ENCODE measurements around the gene TBC1D21. TPM values are rescaled to one million over a fixed set of nuclear protein-coding genes. Genes with fewer than 3 reads are reported as not detected.

Gene TBC1D21
- total RNA-seq, 1 experiment from 2014 or later: not detected

DNA sequence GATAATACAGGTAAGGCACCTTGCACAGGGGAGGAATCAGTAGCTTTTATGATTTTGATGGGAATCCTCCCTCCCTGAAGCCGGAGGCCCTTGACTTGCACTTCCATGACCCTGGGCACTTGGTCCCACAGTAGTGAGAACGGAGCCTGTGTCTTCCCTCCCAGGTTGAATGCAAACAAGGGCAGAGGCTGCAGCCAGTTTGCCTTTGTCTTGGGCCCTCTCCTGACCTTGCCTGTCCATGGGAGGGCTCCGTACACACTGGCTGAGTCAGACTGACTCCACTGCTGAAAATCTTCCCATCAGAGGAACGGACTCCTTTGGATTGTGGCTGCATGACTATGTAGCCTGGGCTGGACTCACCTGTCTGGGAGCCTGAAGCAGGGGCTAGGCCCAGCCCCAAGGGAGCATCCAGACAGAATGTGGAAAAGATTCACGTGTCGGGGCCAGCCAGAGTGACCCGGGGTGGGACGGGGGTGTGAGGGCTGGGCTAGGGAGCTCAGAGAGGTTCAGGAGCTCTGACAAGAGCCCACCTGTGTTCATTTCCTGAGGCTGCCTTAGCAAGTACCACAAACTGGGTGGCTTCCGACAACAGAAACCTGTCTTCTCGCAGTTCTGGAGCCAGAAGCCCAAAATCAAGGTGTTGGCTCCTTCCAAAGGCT, 9.5 kb downstream of the TBC1D21 start:
- Histone ChIP-seq H3K79me1 (ENCODE audit: insufficient read depth, low read depth, low read length, poor library complexity, severe bottlenecking) (no peaks in the 10 kb centered on the region), H2AK5ac (ENCODE audit: insufficient read length, low read length) (no peak overlapping the region), H3K14ac (ENCODE audit: insufficient read depth, low read length) (no peak overlapping the region), H2BK120ac (ENCODE audit: low read depth, low read length, poor library complexity, severe bottlenecking) (no peak overlapping the region), H2BK15ac (ENCODE audit: low read depth, low read length) (no peak overlapping the region), H3K4me2 (ENCODE audit: insufficient read depth, insufficient read length, low read length) (no peak overlapping the region), H3K56ac (ENCODE audit: insufficient read length, low read depth, low read length) (no peak overlapping the region), H3K9ac (ENCODE audit: extremely low read depth, insufficient read length, low read length) (no peak overlapping the region), H4K5ac (ENCODE audit: insufficient read length, low read depth, low read length) (no peak overlapping the region), H3K23ac (ENCODE audit: insufficient read length, low read depth, low read length) (no peak overlapping the region), H4K8ac (replicated peaks; ENCODE audit: insufficient read length, low read depth, low read length) (no peak overlapping the region), H3K9me3 (ENCODE audit: control insufficient read depth, low read depth, low read length) (no peaks in the 10 kb centered on the region), H3K23me2 (ENCODE audit: insufficient read length, low read depth, low read length, poor library complexity, severe bottlenecking) (no peaks in the 10 kb centered on the region), H3K27me3 (ENCODE audit: insufficient read depth, low read length) (no peaks in the 10 kb centered on the region), H2BK12ac (ENCODE audit: insufficient read length, low read depth, low read length) (no peak overlapping the region), H4K20me1 (ENCODE audit: control insufficient read depth, insufficient read depth, insufficient read length) (no peaks in the 10 kb centered on the region), H4K91ac (ENCODE audit: insufficient read length, low read depth, low read length) (no peak overlapping the region), H3K27ac (ENCODE audit: insufficient read length, low read depth, low read length) (no peak overlapping the region), H2AFZ (ENCODE audit: low read length) (no peak overlapping the region), H3K79me2 (ENCODE audit: insufficient read depth, low read length) (no peaks in the 10 kb centered on the region), H3K4me1 (ENCODE audit: insufficient read depth, low read length) (no peaks in the 10 kb centered on the region), H3K4ac (ENCODE audit: low read depth, low read length) (no peak overlapping the region), H3T11ph (ENCODE audit: low read length) (no peak overlapping the region), H2BK20ac (ENCODE audit: low read depth, low read length, poor library complexity, severe bottlenecking) (no peak overlapping the region), H2BK5ac (ENCODE audit: insufficient read length, low read length) (no peak overlapping the region), H3K18ac (ENCODE audit: insufficient read length, low read depth, low read length) (no peak overlapping the region)
- Mint-ChIP-seq H3K4me3 (no peak overlapping the region), H3K36me3 (ENCODE audit: insufficient read depth in 1 of 3, low read depth in 3 of 3) (no peaks in the 10 kb centered on the region), H3K27me3 (ENCODE audit: low read depth) (peaks cover 7% of the 10 kb centered on the region), H3K4me1 (peaks cover 3 to 8% of the 10 kb centered on the region in 2 experiments; a peak in 2 of 4 replicates), H3K9me3 (no peaks in the 10 kb centered on the region; a peak in 1 of 5 replicates), H3K27ac (no peak overlapping the region)
- DNase-seq: peak; percentile 27
- WGBS (ENCODE audit: extremely low coverage, insufficient read length, low lambda C conversion rate): no CpG with 5 or more reads among the region's 10 CpGs
- TF ChIP-seq, protein P1, sequence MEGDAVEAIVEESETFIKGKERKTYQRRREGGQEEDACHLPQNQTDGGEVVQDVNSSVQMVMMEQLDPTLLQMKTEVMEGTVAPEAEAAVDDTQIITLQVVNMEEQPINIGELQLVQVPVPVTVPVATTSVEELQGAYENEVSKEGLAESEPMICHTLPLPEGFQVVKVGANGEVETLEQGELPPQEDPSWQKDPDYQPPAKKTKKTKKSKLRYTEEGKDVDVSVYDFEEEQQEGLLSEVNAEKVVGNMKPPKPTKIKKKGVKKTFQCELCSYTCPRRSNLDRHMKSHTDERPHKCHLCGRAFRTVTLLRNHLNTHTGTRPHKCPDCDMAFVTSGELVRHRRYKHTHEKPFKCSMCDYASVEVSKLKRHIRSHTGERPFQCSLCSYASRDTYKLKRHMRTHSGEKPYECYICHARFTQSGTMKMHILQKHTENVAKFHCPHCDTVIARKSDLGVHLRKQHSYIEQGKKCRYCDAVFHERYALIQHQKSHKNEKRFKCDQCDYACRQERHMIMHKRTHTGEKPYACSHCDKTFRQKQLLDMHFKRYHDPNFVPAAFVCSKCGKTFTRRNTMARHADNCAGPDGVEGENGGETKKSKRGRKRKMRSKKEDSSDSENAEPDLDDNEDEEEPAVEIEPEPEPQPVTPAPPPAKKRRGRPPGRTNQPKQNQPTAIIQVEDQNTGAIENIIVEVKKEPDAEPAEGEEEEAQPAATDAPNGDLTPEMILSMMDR (conservative IDR thresholded peaks at IDR 0.05): no peak

Measured in H9 (cell line).